ENCODE measurements around the gene SGCD. TPM values are rescaled to one million over a fixed set of nuclear protein-coding genes. Genes with fewer than 3 reads are reported as not detected.

Gene SGCD
- total and polyA plus RNA-seq, 4 donors: 7.8 to 32.5 (median 24.9) TPM

GRCh38 chr5:156328766-156329165, 1.8 kb downstream of the SGCD start:
- Histone ChIP-seq H3K27me3 (ENCODE audit: control insufficient read depth, insufficient read depth, low read length) (no peaks in the 10 kb centered on the region), H3K4me3 (ENCODE audit: low read depth, low read length) (no peak overlapping the region), H3K9me3 (ENCODE audit: control insufficient read depth, insufficient read depth, low read length) (no peaks in the 10 kb centered on the region), H3K27ac (ENCODE audit: low read depth, low read length) (no peak overlapping the region), H3K36me3 (ENCODE audit: control insufficient read depth, insufficient read depth, low read length) (no peaks in the 10 kb centered on the region), H3K4me1 (ENCODE audit: control insufficient read depth, insufficient read depth, low read length) (peaks cover 8% of the 10 kb centered on the region)
- peak in 1 of 6 donors; percentile 20 for DNase-seq (ENCODE audit: low read depth in 4 of 6, low spot score in 6 of 6)
- WGBS (ENCODE audit: insufficient coverage): 94% methylated on average over 4 of the region's 6 CpGs

- no peak overlapping the region for H3K27ac ChIP-seq (ENCODE audit: low read depth, low read length)
- no CpG with 5 or more reads among the region's 3 CpGs for WGBS (ENCODE audit: insufficient coverage)
Measured at GRCh38 chr5:156329171-156329611, 2.2 kb downstream of the SGCD start.

DNA sequence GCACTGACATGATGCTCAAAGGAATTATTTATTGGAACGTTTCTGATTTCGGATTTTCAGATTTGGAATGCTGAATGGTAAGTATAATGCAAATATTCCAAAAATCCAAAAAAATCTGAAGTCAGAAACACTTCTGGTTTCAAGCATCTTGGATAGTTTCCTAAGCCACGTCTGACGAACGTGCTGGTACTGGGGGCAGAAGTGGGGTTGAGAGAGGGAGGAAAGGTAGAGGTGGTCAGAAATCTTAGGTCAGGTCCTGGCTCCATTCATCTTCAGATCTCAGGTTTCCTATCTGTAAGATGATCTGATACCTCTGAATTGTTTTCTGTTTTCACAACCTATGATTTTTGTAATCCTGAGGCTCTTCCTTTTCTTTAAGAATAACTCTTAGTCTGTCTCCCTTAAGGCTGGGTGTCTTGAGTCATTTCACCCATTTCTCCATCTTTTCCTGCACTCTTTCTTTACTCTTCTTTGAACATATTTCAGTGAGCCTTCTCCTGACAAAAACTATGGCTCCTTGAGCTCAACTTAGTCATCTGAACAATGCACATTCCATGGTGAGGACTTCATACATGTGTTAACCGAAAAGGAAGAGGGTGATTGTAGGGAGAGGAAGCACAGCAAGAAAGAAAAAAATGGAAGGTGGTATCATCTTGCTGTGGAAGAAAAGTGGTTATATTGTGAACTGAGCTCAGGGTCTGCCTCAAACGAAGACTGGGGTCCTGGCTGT, 3.3 kb downstream of the SGCD start:
- Histone ChIP-seq H3K4me1 (ENCODE audit: control insufficient read depth, insufficient read depth, low read length) (peaks cover 8% of the 10 kb centered on the region), H3K4me3 (ENCODE audit: low read depth, low read length) (no peak overlapping the region), H3K36me3 (ENCODE audit: control insufficient read depth, insufficient read depth, low read length) (no peaks in the 10 kb centered on the region), H3K27ac (ENCODE audit: low read depth, low read length) (no peak overlapping the region), H3K9me3 (ENCODE audit: control insufficient read depth, insufficient read depth, low read length) (no peaks in the 10 kb centered on the region), H3K27me3 (ENCODE audit: control insufficient read depth, insufficient read depth, low read length) (no peaks in the 10 kb centered on the region)
- WGBS (ENCODE audit: insufficient coverage): 100% methylated on average over 1 of the region's 7 CpGs
- DNase-seq (ENCODE audit: low read depth in 4 of 6, low spot score in 6 of 6): no peak

More at GRCh38 chr5:156329171-156329611, 2.2 kb downstream of the SGCD start:
- Histone ChIP-seq H3K4me1 (ENCODE audit: control insufficient read depth, insufficient read depth, low read length) (peaks cover 8% of the 10 kb centered on the region), H3K9me3 (ENCODE audit: control insufficient read depth, insufficient read depth, low read length) (no peaks in the 10 kb centered on the region), H3K4me3 (ENCODE audit: low read depth, low read length) (no peak overlapping the region), H3K36me3 (ENCODE audit: control insufficient read depth, insufficient read depth, low read length) (no peaks in the 10 kb centered on the region), H3K27me3 (ENCODE audit: control insufficient read depth, insufficient read depth, low read length) (no peaks in the 10 kb centered on the region)
- DNase-seq (ENCODE audit: low read depth in 4 of 6, low spot score in 6 of 6): peak in 1 of 6 donors; percentile 6

DNA sequence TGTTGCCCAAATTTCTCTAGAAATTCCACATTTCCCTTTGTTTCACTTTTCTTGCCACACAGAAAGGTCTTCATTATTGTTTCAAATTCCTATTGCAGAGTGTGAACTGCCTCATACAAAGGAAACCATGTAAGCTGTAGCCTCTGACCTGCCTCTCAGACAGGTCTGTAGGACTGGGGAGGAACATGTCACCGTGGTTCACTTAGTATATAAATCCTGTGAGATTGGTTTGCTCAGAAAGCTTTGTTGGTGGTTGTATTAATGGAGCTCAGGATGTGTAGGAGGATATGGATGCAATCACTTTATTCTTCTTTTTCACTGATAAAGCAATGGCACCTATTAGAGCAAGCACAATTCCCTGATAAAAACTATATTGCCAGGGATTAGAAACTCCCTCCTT, 4.2 kb downstream of the SGCD start:
- peaks cover 8% of the 10 kb centered on the region for H3K4me1 ChIP-seq (ENCODE audit: control insufficient read depth, insufficient read depth, low read length)
- 33% methylated on average over 1 of the region's 1 CpG for WGBS (ENCODE audit: insufficient coverage)
- no peak for DNase-seq (ENCODE audit: low read depth in 4 of 6, low spot score in 6 of 6)
- no peaks in the 10 kb centered on the region for H3K36me3 ChIP-seq (ENCODE audit: control insufficient read depth, insufficient read depth, low read length)
- no peak overlapping the region for H3K27ac ChIP-seq (ENCODE audit: low read depth, low read length)
- no peaks in the 10 kb centered on the region for H3K9me3 ChIP-seq (ENCODE audit: control insufficient read depth, insufficient read depth, low read length)
- no peaks in the 10 kb centered on the region for H3K27me3 ChIP-seq (ENCODE audit: control insufficient read depth, insufficient read depth, low read length)
- H3K4me3 ChIP-seq (ENCODE audit: low read depth, low read length): no peak overlapping the region

- Histone ChIP-seq H3K4me3 (ENCODE audit: low read depth, low read length) (no peak overlapping the region), H3K9me3 (ENCODE audit: control insufficient read depth, insufficient read depth, low read length) (no peaks in the 10 kb centered on the region), H3K36me3 (ENCODE audit: control insufficient read depth, insufficient read depth, low read length) (no peaks in the 10 kb centered on the region), H3K27ac (ENCODE audit: low read depth, low read length) (no peak overlapping the region), H3K27me3 (ENCODE audit: control insufficient read depth, insufficient read depth, low read length) (no peaks in the 10 kb centered on the region), H3K4me1 (ENCODE audit: control insufficient read depth, insufficient read depth, low read length) (peaks cover 3% of the 10 kb centered on the region)
- WGBS (ENCODE audit: insufficient coverage): 100% methylated on average over 1 of the region's 6 CpGs
- no peak for DNase-seq (ENCODE audit: low read depth in 4 of 6, low spot score in 6 of 6)
Measured at GRCh38 chr5:156331845-156332244, 4.9 kb downstream of the SGCD start.

DNA sequence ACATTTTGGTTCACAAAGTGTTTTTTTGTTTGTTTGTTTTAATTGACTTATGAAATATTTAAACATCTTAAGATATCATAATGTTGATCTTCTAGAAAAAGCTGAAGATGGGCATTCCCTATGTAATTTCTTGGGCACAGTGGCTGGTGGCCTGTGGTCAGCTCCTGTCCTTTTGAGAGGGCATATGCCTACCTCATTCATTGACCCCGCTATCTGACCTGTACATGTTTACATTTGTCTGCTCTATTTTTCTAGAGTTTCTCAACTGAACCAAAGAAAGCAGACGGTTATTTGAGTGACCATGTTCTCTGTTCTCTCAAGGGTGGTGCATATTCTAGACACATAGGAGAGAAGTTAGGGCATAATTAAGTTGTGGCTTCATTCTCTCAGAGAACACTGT, 5.3 kb downstream of the SGCD start:
- DNase-seq (ENCODE audit: low read depth in 4 of 6, low spot score in 6 of 6): no peak
- no peaks in the 10 kb centered on the region for H3K36me3 ChIP-seq (ENCODE audit: control insufficient read depth, insufficient read depth, low read length)
- no peak overlapping the region for H3K4me3 ChIP-seq (ENCODE audit: low read depth, low read length)
- whole genome bisulfite sequencing (ENCODE audit: insufficient coverage): 0% methylated on average over 1 of the region's 2 CpGs
- H3K4me1 ChIP-seq (ENCODE audit: control insufficient read depth, insufficient read depth, low read length): no peaks in the 10 kb centered on the region
- no peaks in the 10 kb centered on the region for H3K27me3 ChIP-seq (ENCODE audit: control insufficient read depth, insufficient read depth, low read length)
- no peak overlapping the region for H3K27ac ChIP-seq (ENCODE audit: low read depth, low read length)
- no peaks in the 10 kb centered on the region for H3K9me3 ChIP-seq (ENCODE audit: control insufficient read depth, insufficient read depth, low read length)

DNA sequence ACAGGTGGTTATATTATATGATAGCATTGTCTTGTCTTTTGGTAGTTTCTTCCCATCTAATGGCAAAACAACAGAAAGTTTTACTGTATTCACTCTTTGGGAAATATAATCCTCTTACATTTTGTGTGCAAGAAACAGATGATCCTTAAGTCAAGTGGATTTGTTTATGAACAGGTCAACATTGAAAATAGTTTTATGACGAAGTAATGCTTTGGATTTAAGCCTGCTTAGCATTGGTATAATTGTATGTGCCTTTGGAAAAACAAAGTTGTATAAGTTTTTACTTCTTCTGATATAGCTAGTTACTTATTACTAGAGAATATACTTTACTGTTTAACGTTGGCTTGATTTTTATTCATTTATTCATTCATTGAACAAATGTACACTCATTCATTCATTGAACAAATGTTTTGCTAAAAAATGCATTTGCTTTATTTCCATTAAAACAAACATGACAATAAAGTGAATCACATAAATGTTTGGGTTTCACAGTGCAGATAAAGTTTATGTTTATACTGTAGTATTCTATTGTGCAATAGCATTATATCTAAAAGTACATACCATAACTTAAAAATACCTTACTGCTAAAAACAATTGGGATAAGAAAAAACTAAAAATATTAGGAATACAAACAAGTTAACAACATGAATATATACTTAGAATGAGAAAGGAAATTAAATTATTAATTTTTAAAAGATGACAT, 12.3 kb downstream of the SGCD start:
- Histone ChIP-seq H3K36me3 (ENCODE audit: control insufficient read depth, insufficient read depth, low read length) (no peaks in the 10 kb centered on the region), H3K4me1 (ENCODE audit: control insufficient read depth, insufficient read depth, low read length) (no peaks in the 10 kb centered on the region), H3K4me3 (ENCODE audit: low read depth, low read length) (no peak overlapping the region), H3K27me3 (ENCODE audit: control insufficient read depth, insufficient read depth, low read length) (no peaks in the 10 kb centered on the region), H3K9me3 (ENCODE audit: control insufficient read depth, insufficient read depth, low read length) (no peaks in the 10 kb centered on the region), H3K27ac (ENCODE audit: low read depth, low read length) (no peak overlapping the region)
- DNase-seq (ENCODE audit: low read depth in 4 of 6, low spot score in 6 of 6): no peak
- no CpG with 5 or more reads among the region's 2 CpGs for WGBS (ENCODE audit: insufficient coverage)

GRCh38 chr5:156340893-156341292, 13.9 kb downstream of the SGCD start:
- Histone ChIP-seq H3K9me3 (ENCODE audit: control insufficient read depth, insufficient read depth, low read length) (no peaks in the 10 kb centered on the region), H3K27me3 (ENCODE audit: control insufficient read depth, insufficient read depth, low read length) (no peaks in the 10 kb centered on the region), H3K4me3 (ENCODE audit: low read depth, low read length) (no peak overlapping the region), H3K36me3 (ENCODE audit: control insufficient read depth, insufficient read depth, low read length) (no peaks in the 10 kb centered on the region), H3K4me1 (ENCODE audit: control insufficient read depth, insufficient read depth, low read length) (no peaks in the 10 kb centered on the region), H3K27ac (ENCODE audit: low read depth, low read length) (no peak overlapping the region)
- DNase-seq (ENCODE audit: low read depth in 4 of 6, low spot score in 6 of 6): no peak
- WGBS (ENCODE audit: insufficient coverage): no CpG with 5 or more reads among the region's 1 CpG

DNA sequence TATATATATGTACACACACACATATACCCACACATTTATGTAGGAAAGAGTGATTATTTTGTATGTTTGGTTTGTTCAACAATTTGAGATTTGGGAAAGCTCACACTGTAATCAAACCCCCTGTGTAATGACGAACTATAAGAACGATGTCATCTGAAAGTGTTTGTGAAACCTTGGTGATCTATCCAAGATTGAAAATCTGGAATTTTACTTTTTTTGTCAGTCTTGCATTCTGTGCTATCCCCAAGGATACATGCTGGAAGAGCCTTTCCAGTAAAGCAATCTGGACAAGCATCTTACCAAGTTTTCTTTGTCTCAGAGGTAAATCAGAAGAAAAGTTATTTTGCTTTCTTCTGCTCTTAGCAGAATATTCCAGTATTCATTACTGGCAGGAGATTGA, 23.3 kb downstream of the SGCD start:
- WGBS (ENCODE audit: insufficient coverage): 83% methylated on average over 1 of the region's 2 CpGs
- peak in 1 of 6 donors; percentile 2 for DNase-seq (ENCODE audit: low read depth in 4 of 6, low spot score in 6 of 6)
- H3K27ac ChIP-seq (ENCODE audit: low read depth, low read length): no peak overlapping the region
- H3K4me1 ChIP-seq (ENCODE audit: control insufficient read depth, insufficient read depth, low read length): no peaks in the 10 kb centered on the region
- H3K9me3 ChIP-seq (ENCODE audit: control insufficient read depth, insufficient read depth, low read length): no peaks in the 10 kb centered on the region
- H3K27me3 ChIP-seq (ENCODE audit: control insufficient read depth, insufficient read depth, low read length): no peaks in the 10 kb centered on the region
- no peaks in the 10 kb centered on the region for H3K36me3 ChIP-seq (ENCODE audit: control insufficient read depth, insufficient read depth, low read length)
- H3K4me3 ChIP-seq (ENCODE audit: low read depth, low read length): no peak overlapping the region

DNA sequence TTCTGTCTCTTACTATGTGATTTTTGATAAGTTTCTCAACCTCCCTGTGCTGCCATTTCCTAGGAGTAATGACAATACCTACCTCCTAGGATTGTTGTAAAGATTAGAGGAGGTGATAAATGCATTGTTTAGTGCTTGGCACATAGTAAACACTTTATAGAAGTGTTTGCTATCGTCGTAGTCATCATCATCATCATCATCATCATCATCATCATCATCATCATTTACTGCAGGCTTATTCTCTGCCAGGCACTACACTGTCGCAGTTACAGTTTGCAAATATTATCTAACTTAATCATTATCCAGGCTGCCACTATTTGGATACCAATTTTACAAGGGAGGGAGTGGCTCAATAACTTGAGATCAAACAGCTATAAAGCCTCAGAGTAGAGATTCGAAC, 24.5 kb downstream of the SGCD start:
- Histone ChIP-seq H3K27me3 (ENCODE audit: control insufficient read depth, insufficient read depth, low read length) (no peaks in the 10 kb centered on the region), H3K9me3 (ENCODE audit: control insufficient read depth, insufficient read depth, low read length) (no peaks in the 10 kb centered on the region), H3K36me3 (ENCODE audit: control insufficient read depth, insufficient read depth, low read length) (no peaks in the 10 kb centered on the region), H3K4me3 (ENCODE audit: low read depth, low read length) (no peak overlapping the region), H3K27ac (ENCODE audit: low read depth, low read length) (no peak overlapping the region), H3K4me1 (ENCODE audit: control insufficient read depth, insufficient read depth, low read length) (no peaks in the 10 kb centered on the region)
- WGBS (ENCODE audit: insufficient coverage): 100% methylated on average over 1 of the region's 4 CpGs
- DNase-seq (ENCODE audit: low read depth in 4 of 6, low spot score in 6 of 6): no peak
